Esophagus squamous epithelium (tissue), 4 donors: ENCODE results near the gene SEPTIN5.

Experiments used
- CTCF ChIP-seq, 6 experiments: fragments of 450-650 bp in 4 of 6; fragments of 200-600 bp in 2 of 6; sonication (generic) in 2 of 6; IDR thresholded peaks; one replicate each; pipeline ENCODE4 v1.5.1; 2016 to 2019; ENCODE audit warnings: antibody characterized with exemption in 6 of 6, mild to moderate bottlenecking in 4 of 6, moderate library complexity in 4 of 6
- POLR2A ChIP-seq, 4 donors: fragments of 450-650 bp; IDR thresholded peaks; one replicate each; pipeline ENCODE4 v1.6.1; 2017; ENCODE audit warnings: antibody characterized with exemption in 4 of 4, mild to moderate bottlenecking in 4 of 4, moderate library complexity in 3 of 4

DNA sequence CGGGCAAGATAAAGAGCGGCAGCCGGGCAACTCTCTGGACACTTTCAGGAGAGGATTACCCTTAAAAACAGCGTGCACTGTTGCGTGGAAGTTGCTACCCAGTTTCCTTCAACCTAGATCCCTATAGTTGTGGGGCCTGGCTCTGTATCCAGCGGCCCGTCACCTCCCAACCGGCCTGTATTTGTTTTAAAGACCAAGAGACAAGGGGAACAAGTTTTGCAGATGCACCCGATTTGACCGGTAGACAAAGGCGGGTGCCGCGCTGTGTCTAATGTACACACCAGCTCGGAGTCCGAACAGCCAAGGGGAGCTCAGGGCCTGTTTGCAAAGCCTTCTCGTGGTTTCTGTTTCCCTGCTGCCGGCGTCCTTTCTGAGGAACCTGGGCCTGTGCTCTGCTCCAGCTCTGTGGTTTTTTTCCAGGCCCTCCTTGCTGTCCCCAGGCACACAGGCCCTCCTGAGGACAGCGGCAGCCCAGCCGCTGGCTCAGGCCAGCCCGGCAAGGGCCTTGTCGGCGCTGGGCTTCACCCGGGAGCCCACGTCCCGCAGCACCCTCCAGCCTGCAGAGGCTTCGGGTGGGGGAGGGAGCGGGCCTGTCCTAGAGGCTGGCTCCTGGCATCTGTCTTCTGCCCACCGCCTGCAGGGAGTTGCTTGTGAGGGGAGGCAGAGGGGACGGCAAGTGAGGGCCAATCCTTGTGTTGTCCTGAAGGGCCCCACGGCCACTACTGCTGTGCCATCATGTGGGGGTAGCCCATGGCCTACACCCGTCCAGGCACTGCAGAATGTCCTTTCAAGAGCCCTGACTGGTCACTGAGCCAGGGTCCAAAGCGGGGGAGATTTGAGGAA lies 47.6 kb downstream of the SEPTIN5 start:
- no peak for TF ChIP-seq CTCF (IDR thresholded peaks at IDR 0.05)
- TF ChIP-seq POLR2A (IDR thresholded peaks at IDR 0.05) = no peak
